Measurements from ENCODE around the gene TOX2. TPM values are rescaled to one million over a fixed set of nuclear protein-coding genes. Genes with fewer than 3 reads are reported as not detected.

Gene TOX2
- total and polyA plus RNA-seq, 4 donors, result 1.2 to 15.4 (median 9.0) TPM

GRCh38 chr20:44069203-44070011 is 154.8 kb downstream of the TOX2 start:
- Histone ChIP-seq H3K27me3 (ENCODE audit: control insufficient read depth, insufficient read depth, low read length) (no peaks in the 10 kb centered on the region), H3K4me1 (ENCODE audit: control insufficient read depth, insufficient read depth, low read length) (peaks cover 20% of the 10 kb centered on the region), H3K27ac (ENCODE audit: low read depth, low read length) (no peak overlapping the region), H3K36me3 (ENCODE audit: control insufficient read depth, insufficient read depth, low read length) (peaks cover 12% of the 10 kb centered on the region), H3K9me3 (ENCODE audit: control insufficient read depth, insufficient read depth, low read length) (no peaks in the 10 kb centered on the region), H3K4me3 (ENCODE audit: low read depth, low read length) (no peak overlapping the region)
- DNase-seq (ENCODE audit: low read depth in 4 of 6, low spot score in 6 of 6), result no peak
- WGBS (ENCODE audit: insufficient coverage), result 90% methylated on average over 10 of the region's 26 CpGs

- DNase-seq (ENCODE audit: low read depth in 4 of 6, low spot score in 6 of 6), result peak in 2 of 6 donors; percentile 55 to 57
- WGBS (ENCODE audit: insufficient coverage), result 53% methylated on average over 14 of the region's 17 CpGs
- H3K4me1 ChIP-seq (ENCODE audit: control insufficient read depth, insufficient read depth, low read length), result peaks cover 29% of the 10 kb centered on the region
- peaks cover 12% of the 10 kb centered on the region for H3K36me3 ChIP-seq (ENCODE audit: control insufficient read depth, insufficient read depth, low read length)
- no peak overlapping the region for H3K27ac ChIP-seq (ENCODE audit: low read depth, low read length)
- no peak overlapping the region for H3K4me3 ChIP-seq (ENCODE audit: low read depth, low read length)
- no peaks in the 10 kb centered on the region for H3K9me3 ChIP-seq (ENCODE audit: control insufficient read depth, insufficient read depth, low read length)
- H3K27me3 ChIP-seq (ENCODE audit: control insufficient read depth, insufficient read depth, low read length), result no peaks in the 10 kb centered on the region
These were observed 155.7 kb downstream of the TOX2 start for GRCh38 chr20:44070139-44070900.

- no peak for DNase-seq (ENCODE audit: low read depth in 4 of 6, low spot score in 6 of 6)
- H3K4me1 ChIP-seq (ENCODE audit: control insufficient read depth, insufficient read depth, low read length), result peaks cover 33% of the 10 kb centered on the region
- no peak overlapping the region for H3K4me3 ChIP-seq (ENCODE audit: low read depth, low read length)
- H3K36me3 ChIP-seq (ENCODE audit: control insufficient read depth, insufficient read depth, low read length), result peaks cover 8% of the 10 kb centered on the region
- WGBS (ENCODE audit: insufficient coverage), result 87% methylated on average over 10 of the region's 10 CpGs
- H3K27ac ChIP-seq (ENCODE audit: low read depth, low read length), result no peak overlapping the region
- no peaks in the 10 kb centered on the region for H3K27me3 ChIP-seq (ENCODE audit: control insufficient read depth, insufficient read depth, low read length)
- no peaks in the 10 kb centered on the region for H3K9me3 ChIP-seq (ENCODE audit: control insufficient read depth, insufficient read depth, low read length)
These were observed 156.4 kb downstream of the TOX2 start for GRCh38 chr20:44071057-44071456.

- no peak for DNase-seq (ENCODE audit: low read depth in 4 of 6, low spot score in 6 of 6)
These were observed 157.0 kb downstream of the TOX2 start for GRCh38 chr20:44071526-44072111.

GRCh38 chr20:44072384-44072783 is 157.7 kb downstream of the TOX2 start:
- H3K27me3 ChIP-seq (ENCODE audit: control insufficient read depth, insufficient read depth, low read length), result no peaks in the 10 kb centered on the region
- H3K9me3 ChIP-seq (ENCODE audit: control insufficient read depth, insufficient read depth, low read length), result no peaks in the 10 kb centered on the region
- no CpG with 5 or more reads among the region's 6 CpGs for WGBS (ENCODE audit: insufficient coverage)
- H3K4me3 ChIP-seq (ENCODE audit: low read depth, low read length), result no peak overlapping the region
- no peak overlapping the region for H3K27ac ChIP-seq (ENCODE audit: low read depth, low read length)
- peaks cover 8% of the 10 kb centered on the region for H3K36me3 ChIP-seq (ENCODE audit: control insufficient read depth, insufficient read depth, low read length)
- no peak for DNase-seq (ENCODE audit: low read depth in 4 of 6, low spot score in 6 of 6)
- H3K4me1 ChIP-seq (ENCODE audit: control insufficient read depth, insufficient read depth, low read length), result peaks cover 33% of the 10 kb centered on the region

More at GRCh38 chr20:44071526-44072111, 157.0 kb downstream of the TOX2 start:
- Histone ChIP-seq H3K4me3 (ENCODE audit: low read depth, low read length) (no peak overlapping the region), H3K36me3 (ENCODE audit: control insufficient read depth, insufficient read depth, low read length) (peaks cover 8% of the 10 kb centered on the region), H3K27ac (ENCODE audit: low read depth, low read length) (no peak overlapping the region), H3K27me3 (ENCODE audit: control insufficient read depth, insufficient read depth, low read length) (no peaks in the 10 kb centered on the region), H3K9me3 (ENCODE audit: control insufficient read depth, insufficient read depth, low read length) (no peaks in the 10 kb centered on the region), H3K4me1 (ENCODE audit: control insufficient read depth, insufficient read depth, low read length) (peaks cover 33% of the 10 kb centered on the region)
- 87% methylated on average over 11 of the region's 11 CpGs for WGBS (ENCODE audit: insufficient coverage)

- 75% methylated on average over 16 of the region's 16 CpGs for WGBS (ENCODE audit: insufficient coverage)
- Histone ChIP-seq H3K4me3 (ENCODE audit: low read depth, low read length) (no peak overlapping the region), H3K9me3 (ENCODE audit: control insufficient read depth, insufficient read depth, low read length) (no peaks in the 10 kb centered on the region), H3K27me3 (ENCODE audit: control insufficient read depth, insufficient read depth, low read length) (no peaks in the 10 kb centered on the region), H3K4me1 (ENCODE audit: control insufficient read depth, insufficient read depth, low read length) (peaks cover 33% of the 10 kb centered on the region), H3K27ac (ENCODE audit: low read depth, low read length) (no peak overlapping the region), H3K36me3 (ENCODE audit: control insufficient read depth, insufficient read depth, low read length) (peaks cover 5% of the 10 kb centered on the region)
- no peak for DNase-seq (ENCODE audit: low read depth in 4 of 6, low spot score in 6 of 6)
These were observed 158.5 kb downstream of the TOX2 start for GRCh38 chr20:44073011-44073674.

- Histone ChIP-seq H3K27me3 (ENCODE audit: control insufficient read depth, insufficient read depth, low read length) (no peaks in the 10 kb centered on the region), H3K9me3 (ENCODE audit: control insufficient read depth, insufficient read depth, low read length) (no peaks in the 10 kb centered on the region), H3K27ac (ENCODE audit: low read depth, low read length) (no peak overlapping the region), H3K4me3 (ENCODE audit: low read depth, low read length) (no peak overlapping the region), H3K4me1 (ENCODE audit: control insufficient read depth, insufficient read depth, low read length) (peaks cover 33% of the 10 kb centered on the region), H3K36me3 (ENCODE audit: control insufficient read depth, insufficient read depth, low read length) (peaks cover 3% of the 10 kb centered on the region)
- DNase-seq (ENCODE audit: low read depth in 4 of 6, low spot score in 6 of 6), result no peak
- WGBS (ENCODE audit: insufficient coverage), result 82% methylated on average over 5 of the region's 6 CpGs
These were observed 159.0 kb downstream of the TOX2 start for GRCh38 chr20:44073675-44074071.

- H3K4me3 ChIP-seq (ENCODE audit: low read depth, low read length), result no peak overlapping the region
- H3K4me1 ChIP-seq (ENCODE audit: control insufficient read depth, insufficient read depth, low read length), result peaks cover 31% of the 10 kb centered on the region
- peak in 2 of 6 donors; percentile 43 to 63 for DNase-seq (ENCODE audit: low read depth in 4 of 6, low spot score in 6 of 6)
- 59% methylated on average over 9 of the region's 12 CpGs for WGBS (ENCODE audit: insufficient coverage)
- H3K36me3 ChIP-seq (ENCODE audit: control insufficient read depth, insufficient read depth, low read length), result no peaks in the 10 kb centered on the region
- no peak overlapping the region for H3K27ac ChIP-seq (ENCODE audit: low read depth, low read length)
- H3K27me3 ChIP-seq (ENCODE audit: control insufficient read depth, insufficient read depth, low read length), result no peaks in the 10 kb centered on the region
- no peaks in the 10 kb centered on the region for H3K9me3 ChIP-seq (ENCODE audit: control insufficient read depth, insufficient read depth, low read length)
These were observed 159.8 kb downstream of the TOX2 start for GRCh38 chr20:44074252-44075151.
